Measurements from ENCODE around the gene EPHA3.

The EPHA3 gene

GRCh38 chr3:89179355-89180001 is 72.1 kb downstream of the EPHA3 start:
- DNase-seq (ENCODE audit: low read depth) = no peak
- no peak for TF ChIP-seq CTCF (IDR thresholded peaks at IDR 0.05; ENCODE audit: control insufficient read depth, insufficient read depth, low read depth, low read length, missing control alignments)
- no peak overlapping the region for H3K4me3 ChIP-seq (ENCODE audit: control insufficient read depth, low read depth, low read length)

GRCh38 chr3:89180334-89180733 is 72.9 kb downstream of the EPHA3 start:
- no peak for TF ChIP-seq CTCF (IDR thresholded peaks at IDR 0.05; ENCODE audit: control insufficient read depth, insufficient read depth, low read depth, low read length, missing control alignments)
- H3K4me3 ChIP-seq (ENCODE audit: control insufficient read depth, low read depth, low read length) = no peak overlapping the region
- DNase-seq (ENCODE audit: low read depth) = no peak

- DNase-seq (ENCODE audit: low read depth) = no peak
- TF ChIP-seq CTCF (IDR thresholded peaks at IDR 0.05; ENCODE audit: control insufficient read depth, insufficient read depth, low read depth, low read length, missing control alignments) = no peak
- no peak overlapping the region for H3K4me3 ChIP-seq (ENCODE audit: control insufficient read depth, low read depth, low read length)
Observed at GRCh38 chr3:89182056-89182455, 74.6 kb downstream of the EPHA3 start.

- no peak overlapping the region for H3K4me3 ChIP-seq (ENCODE audit: control insufficient read depth, low read depth, low read length)
- TF ChIP-seq CTCF (IDR thresholded peaks at IDR 0.05; ENCODE audit: control insufficient read depth, insufficient read depth, low read depth, low read length, missing control alignments) = no peak
- DNase-seq (ENCODE audit: low read depth) = no peak
Observed at GRCh38 chr3:89184151-89184995, 77.0 kb downstream of the EPHA3 start.

GRCh38 chr3:89186456-89186855 is 79.0 kb downstream of the EPHA3 start:
- no peak for TF ChIP-seq CTCF (IDR thresholded peaks at IDR 0.05; ENCODE audit: control insufficient read depth, insufficient read depth, low read depth, low read length, missing control alignments)
- no peak overlapping the region for H3K4me3 ChIP-seq (ENCODE audit: control insufficient read depth, low read depth, low read length)
- no peak for DNase-seq (ENCODE audit: low read depth)

- no peak overlapping the region for H3K4me3 ChIP-seq (ENCODE audit: control insufficient read depth, low read depth, low read length)
- no peak for TF ChIP-seq CTCF (IDR thresholded peaks at IDR 0.05; ENCODE audit: control insufficient read depth, insufficient read depth, low read depth, low read length, missing control alignments)
- DNase-seq (ENCODE audit: low read depth) = no peak
Observed at GRCh38 chr3:89198591-89198990, 91.2 kb downstream of the EPHA3 start.
